Measurements from ENCODE around the gene TBX15.

GRCh38 chr1:118989878-118990378, 1.8 kb upstream of the TBX15 start:
- no peak for TF ChIP-seq CTCF (IDR thresholded peaks at IDR 0.05)
- TF ChIP-seq POLR2A (IDR thresholded peaks at IDR 0.05) = no peak
- TF ChIP-seq POLR2AphosphoS5 (IDR thresholded peaks at IDR 0.05) = no peak

All from suprapubic skin (tissue), 4 donors.